ENCODE results near the gene CRB1. TPM values are rescaled to one million over a fixed set of nuclear protein-coding genes. Genes with fewer than 3 reads are reported as not detected.
"Not testable (repeated sequence)": the region's sequence is repeated elsewhere in the genome, so short reads cannot be mapped to it uniquely, and the experiment has no call there.

Gene CRB1
- total and polyA plus RNA-seq, 2 experiments from 2014 or later, result 0.27 to 0.56 TPM

DNA sequence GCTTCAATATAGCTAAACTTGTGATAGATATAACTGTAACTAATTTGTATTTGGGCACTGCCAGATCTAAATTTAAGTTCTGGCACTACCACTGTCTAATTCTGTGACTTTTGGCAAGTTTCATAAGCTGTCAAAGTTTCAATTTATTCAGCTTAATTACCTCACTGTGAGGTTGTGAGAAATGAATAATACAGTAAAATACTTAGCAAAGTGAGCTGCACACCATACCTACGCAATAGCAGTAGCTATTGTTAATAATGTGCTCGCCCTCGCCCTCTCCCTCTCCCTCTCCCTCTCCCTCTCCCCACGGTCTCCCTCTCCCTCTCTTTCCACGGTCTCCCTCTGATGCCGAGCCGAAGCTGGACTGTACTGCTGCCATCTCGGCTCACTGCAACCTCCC, 136.7 kb downstream of the CRB1 start:
- H3K27me3 ChIP-seq (ENCODE audit: insufficient read depth); H3K4me1 Mint-ChIP-seq; DNase-seq (ENCODE audit: low spot score); H3K36me3 ChIP-seq (ENCODE audit: insufficient read depth); H3K4me2 ChIP-seq; H3K4me3 ChIP-seq; H3F3A ChIP-seq (replicated peaks; ENCODE audit: low read depth); H3K36me3 Mint-ChIP-seq (ENCODE audit: low read depth); H3K9me2 ChIP-seq (ENCODE audit: insufficient read depth); H4K20me1 ChIP-seq (replicated peaks; ENCODE audit: insufficient read depth); H3K4me3 Mint-ChIP-seq; H3K4me1 ChIP-seq (ENCODE audit: insufficient read depth); H2AFZ ChIP-seq; ATAC-seq; H3K27ac ChIP-seq (ENCODE audit: low read depth); H3K27ac Mint-ChIP-seq; H3K79me2 ChIP-seq (replicated peaks; ENCODE audit: insufficient read depth); H3K27me3 Mint-ChIP-seq (ENCODE audit: insufficient read depth, low read depth, poor library complexity): not testable (repeated sequence)
- H3K9me3 Mint-ChIP-seq, result peaks cover 13% of the 10 kb centered on the region; the same call in 2 of the 3 replicates

GRCh38 chr1:197405614-197406013, 137.6 kb downstream of the CRB1 start:
- not testable (repeated sequence) for H3K27ac ChIP-seq (ENCODE audit: low read depth); DNase-seq (ENCODE audit: low spot score); H2AFZ ChIP-seq; H3K4me2 ChIP-seq; H3K27me3 ChIP-seq (ENCODE audit: insufficient read depth); H3K36me3 ChIP-seq (ENCODE audit: insufficient read depth); H3F3A ChIP-seq (replicated peaks; ENCODE audit: low read depth); H3K4me3 ChIP-seq; ATAC-seq; H3K4me1 ChIP-seq (ENCODE audit: insufficient read depth); H3K36me3 Mint-ChIP-seq (ENCODE audit: low read depth); H3K27ac Mint-ChIP-seq; H3K4me3 Mint-ChIP-seq; H3K9me2 ChIP-seq (ENCODE audit: insufficient read depth); H3K4me1 Mint-ChIP-seq; H3K27me3 Mint-ChIP-seq (ENCODE audit: insufficient read depth, low read depth, poor library complexity); H3K79me2 ChIP-seq (replicated peaks; ENCODE audit: insufficient read depth); H4K20me1 ChIP-seq (replicated peaks; ENCODE audit: insufficient read depth)
- H3K9me3 Mint-ChIP-seq, result peaks cover 13% of the 10 kb centered on the region; the same call in 2 of the 3 replicates

- Histone ChIP-seq H3K4me1 (ENCODE audit: insufficient read depth) (no peaks in the 10 kb centered on the region), H3K79me2 (replicated peaks; ENCODE audit: insufficient read depth) (no peaks in the 10 kb centered on the region), H3K36me3 (ENCODE audit: insufficient read depth) (no peaks in the 10 kb centered on the region), H3K4me2 (no peak overlapping the region), H3K4me3 (no peak overlapping the region), H4K20me1 (replicated peaks; ENCODE audit: insufficient read depth) (no peaks in the 10 kb centered on the region), H3K27ac (ENCODE audit: low read depth) (no peak overlapping the region), H2AFZ (peak overlapping the region; percentile 53; the same call in 1 of the 2 replicates), H3K27me3 (ENCODE audit: insufficient read depth) (no peaks in the 10 kb centered on the region), H3K9me2 (ENCODE audit: insufficient read depth) (no peaks in the 10 kb centered on the region), H3F3A (replicated peaks; ENCODE audit: low read depth) (no peaks in the 10 kb centered on the region)
- no peaks in the 10 kb centered on the region; the same call in 2 of the 3 replicates for H3K4me1 Mint-ChIP-seq
- no peak overlapping the region for H3K4me3 Mint-ChIP-seq
- H3K36me3 Mint-ChIP-seq (ENCODE audit: low read depth), result no peaks in the 10 kb centered on the region
- no peak overlapping the region; the same call in 1 of the 2 replicates for H3K27ac Mint-ChIP-seq
- ATAC-seq, result no peak
- no peaks in the 10 kb centered on the region for H3K9me3 Mint-ChIP-seq
- DNase-seq (ENCODE audit: low spot score), result no peak
- no peaks in the 10 kb centered on the region for H3K27me3 Mint-ChIP-seq (ENCODE audit: insufficient read depth, low read depth, poor library complexity)
- TF ChIP-seq CREB1 (CRISPR knock-in tag; IDR thresholded peaks at IDR 0.05; ENCODE audit: low read depth) (no peak), JUNB (IDR thresholded peaks at IDR 0.05; ENCODE audit: unreplicated experiment) (no peak), NANOG (IDR thresholded peaks at IDR 0.05; ENCODE audit: borderline replicate concordance) (no peak), ZNF331 (CRISPR knock-in tag; IDR thresholded peaks at IDR 0.05; ENCODE audit: low read depth) (no peak), EZH2 (IDR thresholded peaks at IDR 0.05; ENCODE audit: low read depth, unreplicated experiment) (no peak), ZNF114 (CRISPR knock-in tag; IDR thresholded peaks at IDR 0.05) (no peak)
- TF ChIP-seq, protein P1, sequence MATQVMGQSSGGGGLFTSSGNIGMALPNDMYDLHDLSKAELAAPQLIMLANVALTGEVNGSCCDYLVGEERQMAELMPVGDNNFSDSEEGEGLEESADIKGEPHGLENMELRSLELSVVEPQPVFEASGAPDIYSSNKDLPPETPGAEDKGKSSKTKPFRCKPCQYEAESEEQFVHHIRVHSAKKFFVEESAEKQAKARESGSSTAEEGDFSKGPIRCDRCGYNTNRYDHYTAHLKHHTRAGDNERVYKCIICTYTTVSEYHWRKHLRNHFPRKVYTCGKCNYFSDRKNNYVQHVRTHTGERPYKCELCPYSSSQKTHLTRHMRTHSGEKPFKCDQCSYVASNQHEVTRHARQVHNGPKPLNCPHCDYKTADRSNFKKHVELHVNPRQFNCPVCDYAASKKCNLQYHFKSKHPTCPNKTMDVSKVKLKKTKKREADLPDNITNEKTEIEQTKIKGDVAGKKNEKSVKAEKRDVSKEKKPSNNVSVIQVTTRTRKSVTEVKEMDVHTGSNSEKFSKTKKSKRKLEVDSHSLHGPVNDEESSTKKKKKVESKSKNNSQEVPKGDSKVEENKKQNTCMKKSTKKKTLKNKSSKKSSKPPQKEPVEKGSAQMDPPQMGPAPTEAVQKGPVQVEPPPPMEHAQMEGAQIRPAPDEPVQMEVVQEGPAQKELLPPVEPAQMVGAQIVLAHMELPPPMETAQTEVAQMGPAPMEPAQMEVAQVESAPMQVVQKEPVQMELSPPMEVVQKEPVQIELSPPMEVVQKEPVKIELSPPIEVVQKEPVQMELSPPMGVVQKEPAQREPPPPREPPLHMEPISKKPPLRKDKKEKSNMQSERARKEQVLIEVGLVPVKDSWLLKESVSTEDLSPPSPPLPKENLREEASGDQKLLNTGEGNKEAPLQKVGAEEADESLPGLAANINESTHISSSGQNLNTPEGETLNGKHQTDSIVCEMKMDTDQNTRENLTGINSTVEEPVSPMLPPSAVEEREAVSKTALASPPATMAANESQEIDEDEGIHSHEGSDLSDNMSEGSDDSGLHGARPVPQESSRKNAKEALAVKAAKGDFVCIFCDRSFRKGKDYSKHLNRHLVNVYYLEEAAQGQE (IDR thresholded peaks at IDR 0.05; ENCODE audit: unreplicated experiment), result no peak
- TF ChIP-seq, protein P2, sequence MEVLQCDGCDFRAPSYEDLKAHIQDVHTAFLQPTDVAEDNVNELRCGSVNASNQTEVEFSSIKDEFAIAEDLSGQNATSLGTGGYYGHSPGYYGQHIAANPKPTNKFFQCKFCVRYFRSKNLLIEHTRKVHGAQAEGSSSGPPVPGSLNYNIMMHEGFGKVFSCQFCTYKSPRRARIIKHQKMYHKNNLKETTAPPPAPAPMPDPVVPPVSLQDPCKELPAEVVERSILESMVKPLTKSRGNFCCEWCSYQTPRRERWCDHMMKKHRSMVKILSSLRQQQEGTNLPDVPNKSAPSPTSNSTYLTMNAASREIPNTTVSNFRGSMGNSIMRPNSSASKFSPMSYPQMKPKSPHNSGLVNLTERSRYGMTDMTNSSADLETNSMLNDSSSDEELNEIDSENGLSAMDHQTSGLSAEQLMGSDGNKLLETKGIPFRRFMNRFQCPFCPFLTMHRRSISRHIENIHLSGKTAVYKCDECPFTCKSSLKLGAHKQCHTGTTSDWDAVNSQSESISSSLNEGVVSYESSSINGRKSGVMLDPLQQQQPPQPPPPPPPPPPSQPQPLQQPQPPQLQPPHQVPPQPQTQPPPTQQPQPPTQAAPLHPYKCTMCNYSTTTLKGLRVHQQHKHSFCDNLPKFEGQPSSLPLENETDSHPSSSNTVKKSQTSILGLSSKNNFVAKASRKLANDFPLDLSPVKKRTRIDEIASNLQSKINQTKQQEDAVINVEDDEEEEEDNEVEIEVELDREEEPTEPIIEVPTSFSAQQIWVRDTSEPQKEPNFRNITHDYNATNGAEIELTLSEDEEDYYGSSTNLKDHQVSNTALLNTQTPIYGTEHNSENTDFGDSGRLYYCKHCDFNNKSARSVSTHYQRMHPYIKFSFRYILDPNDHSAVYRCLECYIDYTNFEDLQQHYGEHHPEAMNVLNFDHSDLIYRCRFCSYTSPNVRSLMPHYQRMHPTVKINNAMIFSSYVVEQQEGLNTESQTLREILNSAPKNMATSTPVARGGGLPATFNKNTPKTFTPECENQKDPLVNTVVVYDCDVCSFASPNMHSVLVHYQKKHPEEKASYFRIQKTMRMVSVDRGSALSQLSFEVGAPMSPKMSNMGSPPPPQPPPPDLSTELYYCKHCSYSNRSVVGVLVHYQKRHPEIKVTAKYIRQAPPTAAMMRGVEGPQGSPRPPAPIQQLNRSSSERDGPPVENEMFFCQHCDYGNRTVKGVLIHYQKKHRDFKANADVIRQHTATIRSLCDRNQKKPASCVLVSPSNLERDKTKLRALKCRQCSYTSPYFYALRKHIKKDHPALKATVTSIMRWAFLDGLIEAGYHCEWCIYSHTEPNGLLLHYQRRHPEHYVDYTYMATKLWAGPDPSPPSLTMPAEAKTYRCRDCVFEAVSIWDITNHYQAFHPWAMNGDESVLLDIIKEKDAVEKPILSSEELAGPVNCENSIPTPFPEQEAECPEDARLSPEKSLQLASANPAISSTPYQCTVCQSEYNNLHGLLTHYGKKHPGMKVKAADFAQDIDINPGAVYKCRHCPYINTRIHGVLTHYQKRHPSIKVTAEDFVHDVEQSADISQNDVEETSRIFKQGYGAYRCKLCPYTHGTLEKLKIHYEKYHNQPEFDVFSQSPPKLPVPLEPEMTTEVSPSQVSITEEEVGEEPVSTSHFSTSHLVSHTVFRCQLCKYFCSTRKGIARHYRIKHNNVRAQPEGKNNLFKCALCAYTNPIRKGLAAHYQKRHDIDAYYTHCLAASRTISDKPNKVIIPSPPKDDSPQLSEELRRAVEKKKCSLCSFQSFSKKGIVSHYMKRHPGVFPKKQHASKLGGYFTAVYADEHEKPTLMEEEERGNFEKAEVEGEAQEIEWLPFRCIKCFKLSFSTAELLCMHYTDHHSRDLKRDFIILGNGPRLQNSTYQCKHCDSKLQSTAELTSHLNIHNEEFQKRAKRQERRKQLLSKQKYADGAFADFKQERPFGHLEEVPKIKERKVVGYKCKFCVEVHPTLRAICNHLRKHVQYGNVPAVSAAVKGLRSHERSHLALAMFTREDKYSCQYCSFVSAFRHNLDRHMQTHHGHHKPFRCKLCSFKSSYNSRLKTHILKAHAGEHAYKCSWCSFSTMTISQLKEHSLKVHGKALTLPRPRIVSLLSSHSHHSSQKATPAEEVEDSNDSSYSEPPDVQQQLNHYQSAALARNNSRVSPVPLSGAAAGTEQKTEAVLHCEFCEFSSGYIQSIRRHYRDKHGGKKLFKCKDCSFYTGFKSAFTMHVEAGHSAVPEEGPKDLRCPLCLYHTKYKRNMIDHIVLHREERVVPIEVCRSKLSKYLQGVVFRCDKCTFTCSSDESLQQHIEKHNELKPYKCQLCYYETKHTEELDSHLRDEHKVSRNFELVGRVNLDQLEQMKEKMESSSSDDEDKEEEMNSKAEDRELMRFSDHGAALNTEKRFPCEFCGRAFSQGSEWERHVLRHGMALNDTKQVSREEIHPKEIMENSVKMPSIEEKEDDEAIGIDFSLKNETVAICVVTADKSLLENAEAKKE (CRISPR knock-in tag; IDR thresholded peaks at IDR 0.05), result no peak
Measured at GRCh38 chr1:197413564-197413963, 145.5 kb downstream of the CRB1 start.
